GM18868 (cell line): ENCODE measurements around the gene ARG2.

ENCODE experiments used
- ATAC-seq: cut with Tn5 transposase; IDR thresholded peaks from one replicate; pipeline ENCODE4 v1.9.1; 2021; ENCODE audit warnings: mild to moderate bottlenecking, moderate library complexity; ENCODE audit not compliant: unreplicated experiment

The ARG2 gene

DNA sequence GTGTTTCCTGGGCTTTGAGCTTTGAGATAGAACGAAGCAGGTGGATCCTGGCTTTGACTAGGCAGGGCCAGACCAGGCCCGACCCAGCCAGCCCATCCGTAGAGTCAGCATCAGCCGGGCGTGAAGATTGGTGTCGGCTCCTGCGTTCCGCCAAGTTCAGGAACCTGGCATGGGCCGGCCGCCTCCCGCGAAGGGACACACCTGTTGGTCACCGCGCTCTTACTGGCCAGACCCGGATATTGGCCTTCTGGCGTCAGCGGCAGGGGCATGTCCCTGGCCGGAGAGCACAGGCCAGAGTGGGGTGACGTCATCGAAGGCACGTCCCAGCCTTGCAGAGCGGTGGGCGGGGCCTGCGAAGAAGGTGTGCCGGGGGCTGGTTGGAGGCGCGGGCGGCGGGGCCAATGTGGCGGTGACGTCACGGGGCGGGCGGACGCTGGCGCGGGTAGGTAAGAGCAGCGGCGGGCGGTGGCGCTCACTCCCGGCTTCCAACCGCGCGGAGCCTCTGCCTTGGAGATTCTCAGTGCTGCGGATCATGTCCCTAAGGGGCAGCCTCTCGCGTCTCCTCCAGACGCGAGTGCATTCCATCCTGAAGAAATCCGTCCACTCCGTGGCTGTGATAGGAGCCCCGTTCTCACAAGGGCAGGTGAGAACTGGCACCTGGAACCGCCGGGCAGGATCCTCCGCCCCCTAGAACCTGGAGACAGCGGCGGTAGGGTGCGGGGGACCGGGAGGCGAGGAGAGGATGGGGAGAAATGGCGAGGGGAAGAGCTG, at the start of gene ARG2:
Gene ARG2, plus strand, starts transcription at position 475 of the 771 bp plus-strand sequence. Its CDS starts 58 bp downstream, at position 533.
- peak; percentile 91 for ATAC-seq

DNA sequence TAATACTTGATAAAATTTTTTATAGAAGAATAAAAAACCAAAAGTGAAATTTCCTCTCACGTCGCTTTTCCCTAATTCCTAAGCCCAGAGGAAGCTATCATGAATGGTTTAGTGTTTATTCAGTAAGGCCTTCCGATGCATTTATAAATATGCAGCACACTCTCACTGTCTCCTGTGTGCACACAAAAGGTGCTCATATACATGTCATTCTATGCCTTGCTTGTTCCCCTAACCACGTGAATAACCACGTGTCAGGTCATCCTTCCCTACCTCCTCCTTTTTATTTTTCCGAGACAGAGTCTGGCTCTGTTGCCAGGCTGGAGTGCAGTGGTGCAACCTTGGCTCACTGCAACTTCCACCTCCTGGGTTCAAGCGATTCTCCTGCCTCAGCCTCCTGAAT, 49.3 kb upstream of the ARG2 start:
- no peak for ATAC-seq

DNA sequence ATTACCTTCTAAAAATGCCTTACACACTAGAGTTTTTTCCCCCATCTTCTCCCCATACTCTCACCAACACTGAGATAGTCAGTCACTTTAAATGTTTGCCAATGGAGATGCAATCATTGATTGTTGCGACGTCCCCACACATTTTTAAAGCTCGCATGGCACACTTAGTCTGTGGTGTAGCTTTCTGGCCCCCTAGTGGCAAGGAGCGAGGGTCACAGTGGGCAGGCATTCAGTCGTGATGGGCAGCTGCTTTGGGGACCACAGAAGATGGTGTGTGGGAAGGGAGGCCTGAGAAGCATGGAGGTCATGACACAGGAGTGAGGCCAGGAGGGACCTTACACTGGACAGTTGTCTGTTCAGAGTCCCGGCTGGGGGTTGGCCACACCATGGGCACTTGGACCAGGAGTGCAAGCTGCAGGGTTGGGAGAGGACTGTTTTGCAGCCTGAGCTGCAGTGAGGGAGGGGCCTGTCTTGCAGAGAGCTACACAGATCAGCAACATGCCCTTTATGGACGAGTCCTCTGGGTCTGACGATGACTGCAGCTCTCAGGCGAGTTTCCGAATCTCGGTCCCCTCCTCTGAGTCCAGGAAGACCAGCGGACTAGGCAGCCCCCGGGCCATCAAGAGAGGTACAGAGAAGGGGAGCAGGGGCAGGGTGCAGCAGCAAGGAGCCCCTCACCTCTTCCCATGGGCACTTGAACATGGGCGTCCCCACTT, 48.3 kb upstream of the ARG2 start:
- peak; percentile 78 for ATAC-seq

DNA sequence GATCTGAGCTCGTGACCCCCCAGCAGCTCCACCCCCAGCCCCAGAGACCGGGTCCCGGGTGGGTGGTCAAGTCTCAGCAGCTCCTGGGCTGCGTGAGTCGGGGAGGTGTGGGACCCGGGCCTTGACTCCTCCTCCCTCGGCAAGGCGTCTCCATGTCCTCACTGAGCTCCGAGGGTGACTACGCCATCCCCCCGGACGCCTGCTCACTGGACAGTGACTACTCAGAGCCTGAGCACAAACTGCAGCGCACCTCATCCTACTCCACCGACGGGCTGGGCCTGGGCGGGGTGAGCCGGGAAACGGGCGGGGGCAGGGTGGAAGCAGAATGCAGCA, 47.8 kb upstream of the ARG2 start:
- no peak for ATAC-seq

DNA sequence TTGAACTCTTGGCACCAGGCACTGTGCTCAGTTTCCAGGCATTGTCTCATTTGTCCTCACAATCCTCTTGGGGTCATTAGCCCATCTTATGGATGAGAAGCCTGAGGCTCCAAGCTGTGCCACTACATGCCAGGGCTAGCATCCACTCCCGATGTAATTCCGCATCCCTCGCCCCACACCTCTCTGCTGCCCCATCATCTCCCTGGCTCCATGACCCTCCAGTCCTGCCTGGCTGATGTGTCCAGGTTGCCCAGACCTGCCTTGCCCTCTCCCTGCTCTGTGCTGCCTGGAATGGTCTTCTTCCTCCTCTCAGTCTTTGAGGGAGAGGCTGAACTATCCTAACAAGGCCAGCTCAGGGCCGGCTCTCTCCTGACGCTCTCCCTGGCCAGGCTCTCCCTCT, 47.1 kb upstream of the ARG2 start:
- no peak for ATAC-seq

DNA sequence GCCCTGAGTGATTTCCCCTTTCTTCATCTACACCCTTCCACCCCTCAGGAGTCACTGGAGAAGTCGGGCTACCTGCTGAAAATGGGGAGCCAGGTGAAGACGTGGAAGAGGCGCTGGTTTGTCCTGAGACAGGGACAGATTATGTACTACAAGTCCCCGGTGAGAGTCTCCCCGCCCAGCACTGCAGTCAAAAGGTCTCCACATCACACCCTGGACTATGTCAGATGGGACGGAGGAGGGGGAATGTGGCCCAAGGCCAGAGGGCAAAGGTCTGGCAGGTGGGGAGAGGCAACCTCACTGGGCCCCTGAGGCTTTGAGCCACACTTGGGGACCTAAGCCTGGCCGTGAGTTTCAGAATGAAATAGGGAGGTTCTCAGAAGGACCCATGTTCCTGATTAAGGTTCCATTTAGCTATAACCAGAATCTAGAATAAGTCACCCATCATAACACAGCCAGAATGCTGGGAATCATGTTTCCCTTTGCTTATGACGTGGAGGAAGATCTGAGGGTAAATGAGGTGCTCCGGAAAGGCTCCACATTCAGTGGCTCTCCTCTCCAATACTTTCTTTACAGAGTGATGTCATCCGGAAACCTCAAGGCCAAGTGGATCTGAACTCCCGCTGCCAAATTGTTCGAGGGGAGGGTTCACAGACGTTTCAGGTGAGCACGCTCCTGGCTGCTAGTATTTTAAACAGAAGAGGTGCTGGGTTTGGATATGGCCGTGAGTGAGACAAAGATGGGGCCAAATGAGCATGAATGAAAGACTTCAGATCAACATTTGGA, 46.3 kb upstream of the ARG2 start:
- no peak for ATAC-seq

DNA sequence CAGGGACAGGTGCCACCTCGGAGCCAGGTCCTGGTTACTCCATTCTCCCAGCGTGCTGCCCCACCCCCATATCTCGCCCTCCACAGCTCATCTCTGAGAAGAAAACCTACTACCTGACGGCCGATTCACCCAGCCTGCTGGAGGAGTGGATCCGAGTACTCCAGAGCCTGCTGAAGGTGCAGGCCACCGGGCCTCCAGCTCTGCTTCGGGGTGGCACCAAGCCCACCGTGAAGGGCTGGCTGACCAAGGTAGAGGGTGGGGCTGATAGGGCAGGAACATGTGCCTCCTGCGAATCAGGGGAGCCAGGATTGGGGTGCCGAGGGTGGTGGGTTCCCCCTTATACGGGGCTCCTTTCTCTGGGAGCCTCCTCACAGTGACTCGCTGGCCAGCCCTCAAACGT, 45.6 kb upstream of the ARG2 start:
- no peak for ATAC-seq

DNA sequence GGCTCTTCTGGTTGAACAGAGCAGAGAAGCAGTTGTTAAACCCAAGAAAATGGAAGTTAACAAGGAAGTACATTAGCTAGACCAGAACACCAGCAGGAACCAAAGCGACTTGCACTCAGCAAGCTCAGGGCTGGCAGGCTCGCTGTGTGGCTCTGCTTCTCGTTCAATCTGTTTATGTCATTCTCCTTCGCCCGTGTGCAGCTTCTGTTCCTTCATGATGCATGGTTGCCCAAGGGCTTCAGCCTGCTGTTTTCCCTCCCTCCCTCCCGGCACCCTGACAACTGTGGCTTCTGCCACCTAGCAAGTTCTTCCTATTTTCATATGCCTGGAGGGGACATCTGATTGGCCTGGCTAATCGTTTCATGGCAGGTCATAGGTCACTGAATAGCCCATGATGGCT, 44.9 kb upstream of the ARG2 start:
- ATAC-seq = no peak

DNA sequence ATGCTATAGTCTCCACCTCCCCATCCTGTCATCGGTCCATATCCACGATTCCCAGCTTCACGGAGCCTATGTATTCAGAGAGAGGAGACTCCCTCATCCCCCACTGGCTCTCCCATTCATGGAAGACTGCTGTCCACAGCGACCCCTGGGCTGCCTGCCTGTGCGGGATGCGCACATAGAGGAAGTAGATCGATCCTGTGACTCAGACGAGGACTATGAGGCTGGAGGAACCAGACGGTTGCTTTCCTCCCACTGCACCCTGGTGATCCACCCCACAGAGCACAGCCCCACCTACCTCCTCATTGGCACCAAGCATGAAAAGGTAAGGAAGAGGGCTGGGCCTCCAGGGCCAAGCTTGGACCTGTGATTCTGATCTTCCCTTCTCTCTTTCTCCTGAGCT, 44.0 kb upstream of the ARG2 start:
- no peak for ATAC-seq

DNA sequence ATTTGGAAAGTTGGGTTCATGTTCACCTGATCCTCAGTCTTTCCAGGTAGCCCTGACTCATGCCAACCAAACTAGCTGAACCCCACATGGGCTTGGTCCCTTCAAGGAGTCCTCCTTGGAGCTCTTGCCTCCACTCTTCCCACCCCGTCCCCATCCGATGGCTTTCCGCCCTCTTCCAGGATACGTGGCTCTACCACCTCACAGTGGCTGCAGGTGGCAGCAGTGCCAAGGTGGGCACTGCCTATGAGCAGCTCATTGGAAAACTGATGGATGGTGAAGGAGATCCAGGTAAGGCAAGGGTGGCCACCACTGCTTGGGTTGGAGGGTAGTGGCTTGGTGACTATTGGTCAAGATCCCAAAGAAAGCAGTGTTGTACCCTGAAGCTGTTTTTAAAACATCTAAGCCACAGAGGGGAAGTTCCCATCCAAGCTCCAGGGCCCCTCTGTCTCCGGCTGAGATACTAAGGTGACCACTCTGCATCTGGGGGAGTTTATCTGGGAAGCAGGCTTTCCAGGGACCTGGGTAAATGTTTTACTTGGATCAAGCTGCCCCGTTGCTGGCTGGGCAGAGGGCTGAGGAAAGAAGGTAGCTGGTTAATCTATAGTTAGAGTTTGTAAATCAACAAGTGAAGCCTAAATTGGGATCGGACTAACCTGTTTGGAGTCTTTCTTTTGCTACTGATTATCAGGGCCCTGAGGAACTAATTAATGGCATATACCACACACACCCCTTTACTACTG, 43.3 kb upstream of the ARG2 start:
- no peak for ATAC-seq

DNA sequence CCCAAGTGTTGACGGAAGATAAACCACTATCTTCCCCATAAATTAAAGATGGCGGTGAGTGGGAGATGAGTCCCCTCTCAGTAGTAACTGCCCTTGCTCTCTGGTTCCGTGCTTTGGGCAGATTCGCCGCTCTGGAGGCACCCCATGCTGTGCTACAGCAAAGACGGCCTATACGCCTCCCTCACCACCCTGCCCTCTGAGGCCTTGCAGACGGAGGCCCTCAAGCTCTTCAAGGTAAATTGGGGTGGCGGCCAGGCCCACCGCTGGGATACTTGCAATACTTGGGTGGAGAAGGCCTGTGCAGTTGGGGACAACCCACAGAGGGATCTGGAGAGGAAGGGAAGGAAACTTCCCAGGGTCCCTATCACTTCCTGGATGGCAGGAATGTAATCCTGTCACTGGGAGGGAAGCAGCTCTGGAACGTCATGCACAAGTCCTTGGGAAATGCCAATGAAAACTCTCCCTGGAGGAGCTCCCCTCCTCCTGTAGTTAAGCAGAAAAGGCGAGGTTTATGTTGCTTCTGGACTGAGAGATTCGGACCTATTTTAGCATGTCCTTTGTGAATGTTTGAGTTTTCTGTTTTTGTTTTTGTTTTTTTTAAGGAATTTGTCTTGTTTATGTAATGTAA, 42.4 kb upstream of the ARG2 start:
- ATAC-seq = no peak

DNA sequence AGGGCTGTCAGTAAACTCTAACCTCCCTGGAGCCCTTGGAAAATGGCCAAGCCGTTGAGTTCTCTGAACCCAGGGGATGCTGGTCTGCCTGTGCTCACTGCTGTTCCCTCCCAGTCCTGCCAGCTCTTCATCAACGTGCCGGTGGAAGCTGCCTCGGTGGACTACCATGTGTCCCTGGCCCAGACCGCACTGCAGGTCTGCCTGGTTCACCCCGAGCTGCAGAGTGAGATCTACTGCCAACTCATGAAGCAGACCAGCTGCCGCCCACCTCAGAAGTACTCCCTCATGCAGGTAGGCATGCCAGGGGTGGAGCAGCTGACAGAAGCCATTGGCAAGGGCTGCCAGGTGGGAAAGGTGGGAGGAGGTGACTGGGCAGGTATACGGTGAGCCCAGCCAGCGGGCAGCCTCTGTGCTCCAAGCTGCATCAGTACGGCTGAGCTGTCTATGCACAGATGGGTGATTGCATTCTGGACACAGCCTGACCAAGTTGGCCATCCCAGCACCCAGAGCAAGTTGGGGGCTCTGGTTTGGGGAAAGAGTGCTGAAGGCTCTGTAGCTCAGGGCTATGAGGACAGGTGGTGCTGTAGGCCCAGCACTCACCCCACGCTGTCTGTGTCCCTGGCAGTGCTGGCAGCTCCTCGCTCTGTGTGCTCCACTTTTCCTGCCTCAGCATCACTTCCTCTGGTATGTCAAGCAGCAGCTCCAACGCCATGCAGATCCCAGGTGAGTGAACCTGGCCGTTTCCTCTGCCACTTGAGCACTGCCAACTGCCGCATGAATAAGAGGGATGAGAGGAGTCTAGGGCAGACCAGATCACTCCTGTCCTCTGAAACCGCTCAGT, 41.6 kb upstream of the ARG2 start:
- no peak for ATAC-seq

DNA sequence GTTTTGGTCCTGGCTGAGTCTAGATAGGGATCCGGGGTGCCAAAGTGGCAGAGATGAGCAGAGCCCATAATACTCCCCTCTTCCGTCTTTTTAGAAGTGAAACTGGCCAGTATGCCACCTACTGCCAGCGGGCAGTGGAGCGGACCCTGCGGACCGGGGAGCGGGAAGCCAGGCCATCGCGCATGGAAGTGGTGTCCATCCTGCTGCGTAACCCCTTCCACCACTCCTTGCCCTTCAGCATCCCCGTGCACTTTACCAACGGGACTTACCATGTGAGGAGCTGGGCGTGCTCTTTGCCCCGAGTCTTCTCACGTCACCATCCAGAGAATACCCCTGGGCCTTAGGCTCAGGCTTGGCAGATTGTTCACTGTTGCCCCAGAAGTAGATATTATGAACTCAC, 40.7 kb upstream of the ARG2 start:
- no peak for ATAC-seq

DNA sequence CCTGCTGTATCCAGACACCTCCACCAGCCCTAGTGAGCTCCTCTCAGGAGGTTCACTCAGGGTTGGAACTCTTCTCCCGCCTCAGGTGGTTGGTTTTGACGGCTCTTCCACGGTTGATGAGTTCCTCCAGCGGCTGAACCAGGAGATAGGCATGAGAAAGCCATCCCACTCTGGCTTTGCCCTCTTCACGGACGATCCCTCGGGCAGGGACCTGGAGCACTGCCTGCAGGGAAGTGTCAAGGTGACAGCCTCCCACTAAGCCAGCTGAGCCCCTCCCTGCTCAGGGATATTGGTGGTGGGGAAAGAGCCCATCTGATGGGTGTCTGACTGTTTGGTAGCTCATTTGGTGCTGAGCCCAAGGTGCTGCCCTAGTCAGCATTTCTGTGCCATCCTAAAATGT, 40.1 kb upstream of the ARG2 start:
- ATAC-seq = no peak

DNA sequence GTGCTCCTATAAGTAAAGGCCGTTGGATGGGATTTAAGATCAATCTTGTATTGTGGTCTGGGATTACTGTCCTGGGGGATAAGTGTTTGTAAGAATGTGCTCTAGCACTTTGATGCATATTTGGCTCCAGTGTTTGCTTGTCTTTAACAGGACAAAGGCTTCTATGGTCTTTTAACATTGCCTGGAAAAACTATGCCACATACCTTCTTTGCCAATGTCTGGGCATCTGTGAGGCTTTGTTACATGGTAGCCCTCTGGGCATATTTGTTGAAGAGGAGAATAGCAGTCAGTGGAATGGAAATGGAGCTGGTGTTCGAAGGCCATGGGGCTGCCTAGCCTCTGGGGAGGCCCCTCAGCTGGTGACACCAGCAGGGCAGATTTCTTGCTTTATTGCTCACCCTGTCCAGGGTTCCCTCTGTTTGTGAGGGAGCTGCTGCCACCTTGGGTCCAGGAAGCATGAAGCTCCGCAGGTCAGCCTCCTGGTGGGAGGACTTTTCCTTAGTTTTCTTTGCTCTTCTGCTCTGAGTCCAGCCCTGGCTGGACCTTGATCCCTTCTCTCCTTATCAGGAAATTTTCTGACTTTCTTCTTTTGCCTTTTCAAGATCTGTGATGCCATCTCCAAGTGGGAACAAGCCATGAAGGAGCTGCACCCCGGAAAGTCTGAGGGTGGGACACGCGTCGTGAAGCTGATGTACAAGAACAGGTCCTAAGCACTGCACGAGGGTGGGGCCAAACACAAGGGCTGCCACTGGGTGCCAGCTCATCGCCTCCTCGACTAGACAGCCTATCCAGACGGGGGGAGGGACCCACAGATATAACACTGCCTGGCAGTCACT, 39.2 kb upstream of the ARG2 start:
- no peak for ATAC-seq

DNA sequence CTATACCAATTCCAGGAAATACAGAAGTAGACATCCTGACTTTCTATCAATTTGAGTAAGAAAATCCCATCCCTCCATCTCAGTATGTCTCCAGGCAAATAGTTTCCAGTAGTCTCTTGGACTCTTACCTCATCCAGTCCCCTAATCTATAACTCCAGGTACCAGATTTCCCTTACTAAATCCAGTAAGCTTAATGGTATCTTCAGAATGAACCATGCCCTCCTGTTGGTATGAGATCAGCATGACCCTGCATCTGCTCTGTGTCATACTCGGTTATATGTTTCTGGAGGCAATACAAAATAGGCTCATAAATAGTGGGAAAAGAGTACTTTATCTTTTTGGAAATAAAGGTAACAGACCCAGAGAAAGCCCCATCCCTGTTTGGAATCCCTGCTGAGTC, 38.1 kb upstream of the ARG2 start:
- no peak for ATAC-seq

DNA sequence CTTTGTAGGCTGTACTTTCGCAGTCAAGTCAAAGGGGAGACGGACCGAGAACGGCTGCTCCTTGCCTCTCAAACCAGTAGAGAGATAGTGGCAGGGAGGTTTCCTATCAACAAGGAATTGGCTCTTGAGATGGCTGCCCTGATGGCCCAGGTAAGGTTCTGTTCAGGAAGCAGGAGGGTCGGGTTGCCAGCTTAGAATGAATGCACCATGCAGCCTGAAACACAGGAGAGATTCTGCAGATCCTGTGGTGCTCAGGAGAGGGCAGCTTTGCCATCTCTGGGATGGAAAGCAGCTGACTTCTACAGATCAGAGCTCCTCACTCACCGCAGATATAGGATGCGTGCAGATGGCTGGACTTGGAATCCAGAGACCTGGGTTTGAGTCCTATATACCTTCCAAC, 37.7 kb upstream of the ARG2 start:
- no peak for ATAC-seq

DNA sequence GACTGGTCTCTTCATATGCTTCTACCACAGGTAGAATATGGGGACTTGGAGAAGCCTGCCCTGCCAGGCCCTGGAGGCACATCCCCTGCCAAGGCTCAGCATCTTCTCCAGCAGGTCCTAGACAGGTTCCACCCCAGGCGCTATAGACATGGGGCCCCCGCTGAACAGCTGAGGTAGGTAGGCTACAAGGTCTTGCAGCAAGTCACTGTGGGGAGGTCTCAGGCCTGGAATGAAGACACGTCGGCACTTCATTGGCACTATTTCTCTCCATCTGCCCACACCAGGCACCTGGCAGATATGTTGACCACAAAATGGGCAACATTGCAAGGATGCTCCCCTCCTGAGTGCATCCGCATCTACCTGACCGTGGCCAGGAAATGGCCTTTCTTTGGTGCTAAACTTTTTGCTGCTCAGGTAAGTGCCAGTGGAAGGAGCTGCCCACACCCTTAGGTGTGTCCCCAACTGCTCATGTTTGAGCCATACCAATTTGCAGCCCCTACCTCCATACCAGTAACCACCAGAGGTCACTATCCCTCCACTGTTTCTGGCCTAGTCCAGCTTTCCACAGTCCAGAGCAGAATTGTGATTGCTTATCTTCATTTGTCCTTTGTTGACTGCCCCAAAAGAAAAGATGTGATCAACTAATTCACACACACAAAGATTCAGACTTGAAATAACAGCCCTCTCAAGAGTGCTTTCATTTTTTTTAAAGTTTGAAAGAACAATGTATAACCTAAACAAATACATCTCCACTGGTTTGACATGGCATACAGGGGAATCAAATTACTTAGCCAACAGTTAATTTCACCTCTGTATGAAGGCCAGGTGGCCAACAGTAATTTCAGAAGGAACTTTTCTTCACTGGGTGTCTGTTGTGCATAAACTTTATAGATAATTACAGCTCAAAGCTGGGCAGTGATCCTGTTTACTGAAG, 35.7 kb upstream of the ARG2 start:
- peak; percentile 58 for ATAC-seq
